22Rv1 (cell line): ENCODE results near the gene GDPGP1.

Experiments
- H3K27ac ChIP-seq: fragments of 450-650 bp; 2 replicates; pipeline ENCODE4 v1.5.1; 2017
- CTCF ChIP-seq: fragments of 450-650 bp; IDR thresholded peaks from 2 replicates; pipeline ENCODE4 v1.5.1; 2017; ENCODE audit warnings: mild to moderate bottlenecking
- ZFX ChIP-seq: fragments of 450-650 bp; IDR thresholded peaks from 2 replicates; pipeline ENCODE4 v1.6.1; 2017; ENCODE audit warnings: antibody characterized with exemption, borderline replicate concordance

The GDPGP1 gene

GRCh38 chr15:90190606-90191343 is 43.2 kb upstream of the GDPGP1 start:
- H3K27ac ChIP-seq = 0 out of 2 replicates have a peak overlapping the region, but pooled peaks have one; percentile 43

DNA sequence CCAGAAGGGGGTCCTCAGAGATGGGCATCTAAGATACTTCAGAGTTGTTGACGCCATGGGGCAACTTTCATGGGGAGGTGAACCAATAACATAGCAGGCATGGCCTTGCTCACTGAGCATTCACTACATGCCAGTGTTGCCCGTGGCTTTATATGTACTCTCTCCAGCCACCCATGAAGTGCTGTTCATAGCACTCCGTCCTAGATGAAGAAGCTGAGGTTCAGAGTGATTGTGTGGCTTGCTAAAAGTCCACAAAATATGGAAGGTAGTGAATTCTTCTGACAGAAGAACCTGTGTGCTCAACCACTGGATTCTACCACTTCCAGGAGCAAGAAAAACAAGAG is 42.7 kb upstream of the GDPGP1 start:
- peak overlapping the region; percentile 43 for H3K27ac ChIP-seq
- TF ChIP-seq CTCF (no peak), ZFX (no peak)

More at GRCh38 chr15:90190606-90191343, 43.2 kb upstream of the GDPGP1 start:
- TF ChIP-seq CTCF = no peak
- no peak for TF ChIP-seq ZFX

GRCh38 chr15:90191794-90192509 is 42.1 kb upstream of the GDPGP1 start:
- TF ChIP-seq CTCF = no peak
- TF ChIP-seq ZFX = no peak
- H3K27ac ChIP-seq = peak overlapping the region; percentile 43

- H3K27ac ChIP-seq = no peak overlapping the region
- TF ChIP-seq ZFX (no peak), CTCF (no peak)
Measured at GRCh38 chr15:90192961-90193786, 40.8 kb upstream of the GDPGP1 start.

GRCh38 chr15:90194655-90195054 is 39.4 kb upstream of the GDPGP1 start:
- H3K27ac ChIP-seq = no peak overlapping the region
- no peak for TF ChIP-seq CTCF
- TF ChIP-seq ZFX = no peak

- peak overlapping the region; percentile 55 for H3K27ac ChIP-seq
- no peak for TF ChIP-seq CTCF
Measured at GRCh38 chr15:90200534-90201129, 33.4 kb upstream of the GDPGP1 start.
